Measurements from ENCODE around the gene PLXNA2. TPM values are rescaled to one million over a fixed set of nuclear protein-coding genes. Genes with fewer than 3 reads are reported as not detected.

PLXNA2 gene
- total and polyA plus RNA-seq, 8 donors, result 48.7 to 137 (median 72.9) TPM

DNA sequence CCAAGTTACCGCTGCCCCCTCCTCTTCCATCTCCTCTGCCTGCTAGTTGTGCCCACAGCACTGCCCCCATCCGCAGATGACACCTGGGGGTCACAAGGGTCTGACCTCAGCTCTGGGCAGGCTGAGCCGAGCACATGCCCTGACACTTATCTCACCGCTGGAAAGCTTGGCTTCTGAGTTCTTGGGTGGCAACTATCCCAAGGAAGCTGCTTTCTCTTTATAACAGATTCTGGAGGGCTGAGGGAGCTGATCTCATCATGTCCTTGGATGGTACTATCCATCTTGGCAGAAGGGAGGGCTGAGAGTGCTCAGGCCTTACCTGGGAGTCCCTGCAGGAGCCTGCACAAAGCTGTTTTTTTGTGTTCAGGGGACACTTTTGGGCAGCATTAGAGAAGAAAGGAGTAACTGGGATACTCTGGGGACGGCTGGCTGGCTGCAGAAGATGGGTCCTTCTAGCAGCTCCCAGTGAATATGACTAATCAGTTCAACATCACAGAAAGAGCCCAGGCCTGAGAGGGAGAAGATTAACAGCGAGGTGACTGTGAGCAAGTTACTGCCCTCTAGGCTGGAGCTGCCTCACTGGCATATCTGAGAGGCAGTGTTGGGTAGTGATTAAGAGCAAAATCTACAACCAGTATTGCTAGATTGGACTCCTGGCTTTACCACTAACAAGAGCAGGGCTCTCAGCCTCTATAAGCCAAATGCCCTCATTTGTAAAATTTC, 71.6 kb downstream of the PLXNA2 start:
- no peak overlapping the region for H3K4me3 ChIP-seq
- H3K4me1 ChIP-seq, result peaks cover 0 to 10% (median 8%) of the 10 kb centered on the region in 3 donors
- intact Hi-C loops (cut with DNase I), result no loop called here
- no peaks in the 10 kb centered on the region for H3K9me3 ChIP-seq
- WGBS, 2 donors, result 78 to 80% methylated on average over 6 of the region's 6 CpGs
- no peak overlapping the region for H3K27ac ChIP-seq
- TF ChIP-seq, protein P1, sequence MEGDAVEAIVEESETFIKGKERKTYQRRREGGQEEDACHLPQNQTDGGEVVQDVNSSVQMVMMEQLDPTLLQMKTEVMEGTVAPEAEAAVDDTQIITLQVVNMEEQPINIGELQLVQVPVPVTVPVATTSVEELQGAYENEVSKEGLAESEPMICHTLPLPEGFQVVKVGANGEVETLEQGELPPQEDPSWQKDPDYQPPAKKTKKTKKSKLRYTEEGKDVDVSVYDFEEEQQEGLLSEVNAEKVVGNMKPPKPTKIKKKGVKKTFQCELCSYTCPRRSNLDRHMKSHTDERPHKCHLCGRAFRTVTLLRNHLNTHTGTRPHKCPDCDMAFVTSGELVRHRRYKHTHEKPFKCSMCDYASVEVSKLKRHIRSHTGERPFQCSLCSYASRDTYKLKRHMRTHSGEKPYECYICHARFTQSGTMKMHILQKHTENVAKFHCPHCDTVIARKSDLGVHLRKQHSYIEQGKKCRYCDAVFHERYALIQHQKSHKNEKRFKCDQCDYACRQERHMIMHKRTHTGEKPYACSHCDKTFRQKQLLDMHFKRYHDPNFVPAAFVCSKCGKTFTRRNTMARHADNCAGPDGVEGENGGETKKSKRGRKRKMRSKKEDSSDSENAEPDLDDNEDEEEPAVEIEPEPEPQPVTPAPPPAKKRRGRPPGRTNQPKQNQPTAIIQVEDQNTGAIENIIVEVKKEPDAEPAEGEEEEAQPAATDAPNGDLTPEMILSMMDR (IDR thresholded peaks at IDR 0.05), result no peak
- DNase-seq (no peak), FAIRE-seq (no peak), ATAC-seq (peak in 1 of 4 donors; percentile 14)
- peaks cover 0 to 5% (median 0%) of the 10 kb centered on the region in 3 donors for H3K36me3 ChIP-seq
- H3K27me3 ChIP-seq, result no peaks in the 10 kb centered on the region

- no peaks in the 10 kb centered on the region for H3K9me3 ChIP-seq
- no peak overlapping the region for H3K4me3 ChIP-seq
- intact Hi-C loops (cut with DNase I), result no loop called here
- H3K4me1 ChIP-seq, result peaks cover 0 to 8% (median 4%) of the 10 kb centered on the region in 3 donors
- no peak overlapping the region for H3K27ac ChIP-seq
- H3K36me3 ChIP-seq, result peaks cover 0 to 5% (median 0%) of the 10 kb centered on the region in 3 donors
- 93% methylated on average over 7 of the region's 7 CpGs for WGBS, 2 donors
- H3K27me3 ChIP-seq, result no peaks in the 10 kb centered on the region
- FAIRE-seq (no peak), DNase-seq (no peak), ATAC-seq (no peak)
- TF ChIP-seq, protein P1 (IDR thresholded peaks at IDR 0.05), result no peak
Observed at GRCh38 chr1:208171616-208172422, 72.4 kb downstream of the PLXNA2 start.

- DNase-seq (peak in 4 of 6 donors; percentile 34 to 79 (median 68)), FAIRE-seq (no peak), ATAC-seq (peak in 3 of 4 donors; percentile 20 to 57 (median 38))
- H3K27me3 ChIP-seq, result no peaks in the 10 kb centered on the region
- no peak overlapping the region for H3K4me3 ChIP-seq
- H3K4me1 ChIP-seq, result peaks cover 0 to 8% (median 3%) of the 10 kb centered on the region in 3 donors
- TF ChIP-seq, protein P1 (IDR thresholded peaks at IDR 0.05), result no peak
- peaks cover 0 to 5% (median 0%) of the 10 kb centered on the region in 3 donors for H3K36me3 ChIP-seq
- intact Hi-C loops (cut with DNase I), result no loop called here
- 21 to 24% methylated on average over 4 of the region's 4 CpGs for WGBS, 2 donors
- no peak overlapping the region for H3K27ac ChIP-seq
- no peaks in the 10 kb centered on the region for H3K9me3 ChIP-seq
Observed at GRCh38 chr1:208170252-208170651, 73.9 kb downstream of the PLXNA2 start.

GRCh38 chr1:208169081-208169879, 74.9 kb downstream of the PLXNA2 start:
- no peaks in the 10 kb centered on the region for H3K27me3 ChIP-seq
- H3K4me1 ChIP-seq, result peaks cover 0 to 8% (median 3%) of the 10 kb centered on the region in 3 donors
- DNase-seq (no peak), FAIRE-seq (no peak), ATAC-seq (no peak)
- TF ChIP-seq, protein P1 (IDR thresholded peaks at IDR 0.05), result no peak
- no peak overlapping the region for H3K4me3 ChIP-seq
- H3K27ac ChIP-seq, result no peak overlapping the region
- H3K36me3 ChIP-seq, result peaks cover 0 to 5% (median 0%) of the 10 kb centered on the region in 3 donors
- WGBS, 2 donors, result 81 to 84% methylated on average over 8 of the region's 8 CpGs
- no peaks in the 10 kb centered on the region for H3K9me3 ChIP-seq
- intact Hi-C loops (cut with DNase I), result no loop called here

Data from pancreas (tissue), 10 donors.